Osteoblast (primary cell): ENCODE results near the gene PLAAT5. TPM values are rescaled to one million over a fixed set of nuclear protein-coding genes. Genes with fewer than 3 reads are reported as not detected.

Source experiments
- DNase-seq: peaks from one replicate; pipeline ENCODE4 v3.0.0; 2011; ENCODE audit warnings: low spot score, mixed read lengths; ENCODE audit not compliant: insufficient read length; ENCODE audit errors: missing footprints
- H2AFZ ChIP-seq: 2 replicates; pipeline ENCODE4 v1.6.0; 2011; ENCODE audit warnings: mild to moderate bottlenecking, low read length
- H3K27ac ChIP-seq: 2 replicates; pipeline ENCODE4 v1.5.1; 2011; ENCODE audit warnings: mild to moderate bottlenecking, low read depth, low read length, moderate library complexity
- H3K27me3 ChIP-seq: 2 replicates; pipeline ENCODE4 v1.6.0; 2012; ENCODE audit warnings: mild to moderate bottlenecking, control low read depth, inconsistent platforms, low read length, moderate library complexity; ENCODE audit not compliant: insufficient read depth
- H3K36me3 ChIP-seq: 2 replicates; pipeline ENCODE4 v1.5.1; 2011; ENCODE audit warnings: mild to moderate bottlenecking, low read length, control low read depth, moderate library complexity; ENCODE audit not compliant: insufficient read depth
- H3K4me1 ChIP-seq: 2 replicates; pipeline ENCODE4 v1.5.1; 2011; ENCODE audit warnings: mild to moderate bottlenecking, low read length, control low read depth, moderate library complexity; ENCODE audit not compliant: insufficient read depth
- H3K4me2 ChIP-seq: 2 replicates; pipeline ENCODE4 v1.6.0; 2011; ENCODE audit warnings: mild to moderate bottlenecking, low read length; ENCODE audit not compliant: insufficient read depth
- H3K4me3 ChIP-seq: fragments of 200-600 bp; sonication (generic); 3 replicates; pipeline ENCODE4 v1.5.1; 2012; ENCODE audit warnings: mild to moderate bottlenecking, low read length, inconsistent platforms; ENCODE audit not compliant: insufficient read depth
- H3K79me2 ChIP-seq: 2 replicates; pipeline ENCODE4 v1.6.0; 2012; ENCODE audit warnings: mild to moderate bottlenecking, low read length, control low read depth, inconsistent platforms; ENCODE audit not compliant: insufficient read depth
- H3K9me3 ChIP-seq: 2 replicates; pipeline ENCODE4 v1.5.1; 2011; ENCODE audit warnings: low read depth, low read length, control low read depth
- H4K20me1 ChIP-seq: 2 replicates; pipeline ENCODE4 v1.6.0; 2012; ENCODE audit warnings: mild to moderate bottlenecking, low read length, control low read depth; ENCODE audit not compliant: insufficient read depth
- total RNA-seq: library from RNA; depleted of rRNA; stranded (reverse); fragments of >200 nt; gene quantifications from 2 replicates; pipeline ENCODE4 v1.2.3, GENCODE V29; 2012
- TF ChIP-seq, protein P1 (sequence below): IDR thresholded peaks from 2 replicates; pipeline ENCODE4 v1.5.1; 2011; ENCODE audit warnings: mild to moderate bottlenecking, low read depth, low read length, moderate library complexity; ENCODE audit errors: extremely low read depth

The PLAAT5 gene
- total RNA-seq, 1 donor, result not detected

DNA sequence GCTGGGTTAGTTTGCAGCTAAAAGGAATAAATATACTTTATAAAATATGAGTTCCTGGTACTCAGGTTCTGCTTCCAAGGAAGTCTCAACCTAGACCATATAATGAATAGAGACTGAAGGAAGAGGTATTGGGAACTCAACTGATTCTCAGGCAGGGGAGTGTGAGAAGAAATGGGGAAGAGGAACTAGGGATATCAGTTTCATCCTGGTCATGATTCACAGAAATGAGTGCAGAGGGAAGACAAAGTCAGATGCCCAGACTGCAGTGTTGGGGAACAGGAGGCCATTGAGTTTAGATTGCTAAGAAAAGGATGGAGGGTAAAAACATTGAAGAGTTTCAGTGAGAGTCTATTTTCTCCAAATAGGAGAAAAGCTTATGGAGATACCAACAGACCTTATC lies 28.8 kb downstream of the PLAAT5 start:
- no peaks in the 10 kb centered on the region for H3K79me2 ChIP-seq
- no peaks in the 10 kb centered on the region for H3K36me3 ChIP-seq
- H4K20me1 ChIP-seq, result no peaks in the 10 kb centered on the region
- TF ChIP-seq, protein P1, sequence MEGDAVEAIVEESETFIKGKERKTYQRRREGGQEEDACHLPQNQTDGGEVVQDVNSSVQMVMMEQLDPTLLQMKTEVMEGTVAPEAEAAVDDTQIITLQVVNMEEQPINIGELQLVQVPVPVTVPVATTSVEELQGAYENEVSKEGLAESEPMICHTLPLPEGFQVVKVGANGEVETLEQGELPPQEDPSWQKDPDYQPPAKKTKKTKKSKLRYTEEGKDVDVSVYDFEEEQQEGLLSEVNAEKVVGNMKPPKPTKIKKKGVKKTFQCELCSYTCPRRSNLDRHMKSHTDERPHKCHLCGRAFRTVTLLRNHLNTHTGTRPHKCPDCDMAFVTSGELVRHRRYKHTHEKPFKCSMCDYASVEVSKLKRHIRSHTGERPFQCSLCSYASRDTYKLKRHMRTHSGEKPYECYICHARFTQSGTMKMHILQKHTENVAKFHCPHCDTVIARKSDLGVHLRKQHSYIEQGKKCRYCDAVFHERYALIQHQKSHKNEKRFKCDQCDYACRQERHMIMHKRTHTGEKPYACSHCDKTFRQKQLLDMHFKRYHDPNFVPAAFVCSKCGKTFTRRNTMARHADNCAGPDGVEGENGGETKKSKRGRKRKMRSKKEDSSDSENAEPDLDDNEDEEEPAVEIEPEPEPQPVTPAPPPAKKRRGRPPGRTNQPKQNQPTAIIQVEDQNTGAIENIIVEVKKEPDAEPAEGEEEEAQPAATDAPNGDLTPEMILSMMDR, result no peak
- H3K4me3 ChIP-seq, result no peak overlapping the region
- H3K27ac ChIP-seq, result no peak overlapping the region
- H3K9me3 ChIP-seq, result no peaks in the 10 kb centered on the region
- no peak overlapping the region for H2AFZ ChIP-seq
- no peak overlapping the region for H3K4me2 ChIP-seq
- H3K4me1 ChIP-seq, result no peaks in the 10 kb centered on the region
- peaks cover 20% of the 10 kb centered on the region for H3K27me3 ChIP-seq
- DNase-seq, result no peak

DNA sequence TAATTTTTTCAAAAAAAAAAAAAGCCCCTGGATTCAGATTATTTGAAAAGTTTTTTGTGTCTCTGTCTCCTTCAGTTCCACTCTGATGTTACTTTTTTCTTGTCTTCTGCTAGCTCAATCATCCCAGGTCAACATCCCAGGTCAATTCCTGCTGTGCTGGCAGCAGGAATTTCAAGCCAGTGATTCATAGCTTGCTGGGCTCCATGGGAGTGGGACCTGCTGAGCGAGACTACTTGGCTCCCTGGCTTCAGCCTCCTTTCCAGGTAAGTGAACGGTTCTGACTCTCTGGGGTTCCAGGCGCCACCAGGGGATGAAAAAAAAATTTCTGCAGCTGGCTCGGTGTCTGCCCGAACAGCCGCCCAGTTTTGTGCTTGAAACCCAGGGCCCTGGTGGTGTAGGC lies 31.4 kb downstream of the PLAAT5 start:
- TF ChIP-seq, protein P1, result no peak
- Histone ChIP-seq H3K4me1 (no peaks in the 10 kb centered on the region), H3K27ac (no peak overlapping the region), H3K79me2 (no peaks in the 10 kb centered on the region), H3K36me3 (no peaks in the 10 kb centered on the region), H3K27me3 (peaks cover 20% of the 10 kb centered on the region), H3K4me3 (no peak overlapping the region), H2AFZ (no peak overlapping the region), H3K9me3 (no peaks in the 10 kb centered on the region), H4K20me1 (no peaks in the 10 kb centered on the region), H3K4me2 (no peak overlapping the region)
- no peak for DNase-seq

DNA sequence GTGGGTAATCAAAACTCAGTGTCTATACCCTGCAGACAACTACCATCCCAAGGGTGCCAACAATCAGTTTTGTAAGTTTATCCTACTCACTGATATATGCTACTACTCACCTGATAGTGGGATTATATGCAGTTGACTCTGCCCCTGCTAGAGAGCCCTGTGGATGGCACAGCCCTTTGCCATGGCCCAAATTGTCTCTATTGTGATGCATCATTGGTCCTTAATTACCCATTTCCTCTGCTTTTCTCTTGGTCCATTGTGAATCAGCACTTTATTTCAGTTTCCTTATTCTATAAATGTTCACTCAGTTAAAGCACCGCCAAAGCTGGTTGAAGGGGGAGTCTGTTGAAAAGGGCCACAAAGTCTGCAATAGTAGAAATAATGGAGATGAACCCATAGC lies 42.3 kb downstream of the PLAAT5 start:
- Histone ChIP-seq H3K9me3 (no peaks in the 10 kb centered on the region), H2AFZ (no peak overlapping the region), H3K4me3 (no peak overlapping the region), H3K36me3 (no peaks in the 10 kb centered on the region), H3K27ac (no peak overlapping the region), H3K27me3 (no peaks in the 10 kb centered on the region), H4K20me1 (no peaks in the 10 kb centered on the region), H3K4me1 (peaks cover 3% of the 10 kb centered on the region), H3K79me2 (no peaks in the 10 kb centered on the region), H3K4me2 (no peak overlapping the region)
- DNase-seq, result no peak
- TF ChIP-seq, protein P1, result no peak

DNA sequence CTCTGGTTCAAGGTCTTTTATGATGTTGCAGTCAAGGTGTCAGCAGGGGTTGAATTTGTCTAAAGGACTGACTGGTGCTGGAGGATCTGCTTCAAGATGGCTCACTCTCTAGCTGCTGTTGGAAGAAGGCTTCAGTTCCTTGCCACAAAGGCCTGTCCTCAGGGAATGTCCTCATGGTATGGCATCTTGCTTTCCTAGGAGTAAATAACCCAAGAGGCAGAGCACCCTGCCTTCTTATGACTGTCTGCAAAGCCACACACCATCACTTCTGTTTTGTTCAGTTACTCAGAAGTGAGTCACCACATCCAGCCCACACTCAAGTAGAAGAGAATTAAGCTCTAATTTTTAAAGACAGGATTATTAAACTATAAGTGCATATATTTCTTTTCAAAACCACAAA lies 45.2 kb downstream of the PLAAT5 start:
- H3K4me1 ChIP-seq, result peaks cover 3% of the 10 kb centered on the region
- no peaks in the 10 kb centered on the region for H4K20me1 ChIP-seq
- no peaks in the 10 kb centered on the region for H3K9me3 ChIP-seq
- no peaks in the 10 kb centered on the region for H3K27me3 ChIP-seq
- H3K4me3 ChIP-seq, result no peak overlapping the region
- no peak overlapping the region for H3K27ac ChIP-seq
- TF ChIP-seq, protein P1, result no peak
- no peak overlapping the region for H3K4me2 ChIP-seq
- no peak overlapping the region for H2AFZ ChIP-seq
- H3K79me2 ChIP-seq, result no peaks in the 10 kb centered on the region
- no peaks in the 10 kb centered on the region for H3K36me3 ChIP-seq
- peak; percentile 45 for DNase-seq
